Measurements from ENCODE around the gene SEC61B.

DNA sequence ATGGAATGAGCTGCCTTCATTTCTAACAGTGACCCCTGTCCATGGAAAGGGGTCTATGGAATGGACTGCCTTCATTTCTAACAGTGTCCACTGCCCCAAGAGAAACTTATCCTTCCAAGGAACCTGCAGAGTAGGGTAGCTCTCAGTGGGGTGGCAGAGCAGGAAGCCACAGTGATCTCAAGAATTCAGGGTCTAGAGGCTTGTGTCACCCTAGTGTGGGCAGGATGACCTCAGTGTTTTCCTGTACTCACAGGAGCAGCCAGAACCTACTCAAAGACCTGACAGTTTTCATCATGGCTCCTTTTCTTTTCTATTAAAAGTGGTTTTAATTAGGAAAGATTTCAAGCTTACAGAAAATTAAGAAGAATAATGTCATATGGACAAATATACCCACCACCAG is 27.5 kb downstream of the SEC61B start:
- TF ChIP-seq NR2F6 (CRISPR knock-in tag; IDR thresholded peaks at IDR 0.05) (no peak), ZNF124 (CRISPR knock-in tag; IDR thresholded peaks at IDR 0.05) (no peak)
